ENCODE results near the gene ERC1.

Gene ERC1

DNA sequence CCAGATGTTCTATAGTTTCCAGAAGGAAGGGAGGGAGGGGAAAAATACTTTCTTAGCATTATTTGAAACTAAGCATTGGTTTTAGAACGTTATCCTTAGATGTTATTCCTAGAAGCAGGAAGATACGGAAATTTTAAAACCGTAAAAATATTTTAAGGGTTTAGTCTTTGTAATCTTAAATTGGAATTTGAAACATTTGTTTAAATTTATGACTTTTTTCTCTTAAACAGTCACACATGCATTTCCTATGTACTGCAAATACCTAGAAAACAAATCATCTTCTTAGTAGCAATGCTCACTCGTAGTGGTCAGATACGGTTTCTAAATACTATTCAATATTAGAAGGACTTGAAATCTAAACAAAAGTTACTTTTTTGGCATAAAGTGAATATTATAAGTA, 282.0 kb downstream of the ERC1 start:
- POLR2A ChIA-PET, result interaction anchor here (0.6 kb wide), 1 partner anchor 19 kb away, joined by 3 read pairs; no protein-coding TSS in a partner anchor
- H3K4me3 ChIP-seq (ENCODE audit: low read depth, low read length), result no peak overlapping the region
- H3K9me3 ChIP-seq (ENCODE audit: control insufficient read depth, insufficient read depth, low read depth, low read length), result no peaks in the 10 kb centered on the region
- H3K36me3 ChIP-seq (ENCODE audit: control insufficient read depth in 2 of 2, insufficient read depth in 1 of 2, low read length in 2 of 2), result no peaks in the 10 kb centered on the region
- TF ChIP-seq ZNF404 (tag by site-specific recombination; IDR thresholded peaks at IDR 0.05) (no peak), KLF7 (tag by site-specific recombination; IDR thresholded peaks at IDR 0.05; ENCODE audit: borderline replicate concordance) (no peak), ZNF776 (tag by site-specific recombination; IDR thresholded peaks at IDR 0.05; ENCODE audit: borderline replicate concordance) (no peak), ZBTB17 (tag by site-specific recombination; IDR thresholded peaks at IDR 0.05) (no peak), ZNF274 (IDR thresholded peaks at IDR 0.05; ENCODE audit: low read length) (no peak), ZNF274 (tag by site-specific recombination; IDR thresholded peaks at IDR 0.05; ENCODE audit: borderline replicate concordance) (no peak), ZNF561 (tag by site-specific recombination; IDR thresholded peaks at IDR 0.05; ENCODE audit: borderline replicate concordance) (no peak), ZNF121 (tag by site-specific recombination; IDR thresholded peaks at IDR 0.05) (no peak), ZNF610 (tag by site-specific recombination; IDR thresholded peaks at IDR 0.05; ENCODE audit: borderline replicate concordance) (no peak), ZNF664 (tag by site-specific recombination; IDR thresholded peaks at IDR 0.05) (no peak), ZNF184 (tag by site-specific recombination; IDR thresholded peaks at IDR 0.05) (no peak), ZNF211 (tag by site-specific recombination; IDR thresholded peaks at IDR 0.05; ENCODE audit: low read depth) (no peak), ZNF621 (tag by site-specific recombination; IDR thresholded peaks at IDR 0.05) (no peak), ZNF112 (tag by site-specific recombination; IDR thresholded peaks at IDR 0.05) (no peak), ZNF677 (tag by site-specific recombination; IDR thresholded peaks at IDR 0.05) (no peak), ZNF544 (tag by site-specific recombination; IDR thresholded peaks at IDR 0.05) (no peak), KLF10 (tag by site-specific recombination; IDR thresholded peaks at IDR 0.05) (no peak), ZNF514 (tag by site-specific recombination; IDR thresholded peaks at IDR 0.05) (no peak)
- TF ChIP-seq, protein P1, sequence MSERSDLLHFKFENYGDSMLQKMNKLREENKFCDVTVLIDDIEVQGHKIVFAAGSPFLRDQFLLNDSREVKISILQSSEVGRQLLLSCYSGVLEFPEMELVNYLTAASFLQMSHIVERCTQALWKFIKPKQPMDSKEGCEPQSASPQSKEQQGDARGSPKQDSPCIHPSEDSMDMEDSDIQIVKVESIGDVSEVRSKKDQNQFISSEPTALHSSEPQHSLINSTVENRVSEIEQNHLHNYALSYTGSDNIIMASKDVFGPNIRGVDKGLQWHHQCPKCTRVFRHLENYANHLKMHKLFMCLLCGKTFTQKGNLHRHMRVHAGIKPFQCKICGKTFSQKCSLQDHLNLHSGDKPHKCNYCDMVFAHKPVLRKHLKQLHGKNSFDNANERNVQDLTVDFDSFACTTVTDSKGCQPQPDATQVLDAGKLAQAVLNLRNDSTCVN (tag by site-specific recombination; optimal IDR thresholded peaks at IDR 0.05), result no peak
- TF ChIP-seq, protein P2, sequence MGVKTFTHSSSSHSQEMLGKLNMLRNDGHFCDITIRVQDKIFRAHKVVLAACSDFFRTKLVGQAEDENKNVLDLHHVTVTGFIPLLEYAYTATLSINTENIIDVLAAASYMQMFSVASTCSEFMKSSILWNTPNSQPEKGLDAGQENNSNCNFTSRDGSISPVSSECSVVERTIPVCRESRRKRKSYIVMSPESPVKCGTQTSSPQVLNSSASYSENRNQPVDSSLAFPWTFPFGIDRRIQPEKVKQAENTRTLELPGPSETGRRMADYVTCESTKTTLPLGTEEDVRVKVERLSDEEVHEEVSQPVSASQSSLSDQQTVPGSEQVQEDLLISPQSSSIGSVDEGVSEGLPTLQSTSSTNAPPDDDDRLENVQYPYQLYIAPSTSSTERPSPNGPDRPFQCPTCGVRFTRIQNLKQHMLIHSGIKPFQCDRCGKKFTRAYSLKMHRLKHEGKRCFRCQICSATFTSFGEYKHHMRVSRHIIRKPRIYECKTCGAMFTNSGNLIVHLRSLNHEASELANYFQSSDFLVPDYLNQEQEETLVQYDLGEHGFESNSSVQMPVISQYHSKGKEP (tag by site-specific recombination; IDR thresholded peaks at IDR 0.05), result no peak
- CTCF ChIA-PET, result no interaction called here
- H3K4me1 ChIP-seq (ENCODE audit: control insufficient read depth, insufficient read depth, low read length), result no peaks in the 10 kb centered on the region
- H3K27ac ChIP-seq (ENCODE audit: extremely low read depth, low read depth, low read length), result no peak overlapping the region

- no peaks in the 10 kb centered on the region for H3K9me3 ChIP-seq (ENCODE audit: control insufficient read depth, insufficient read depth, low read depth, low read length)
- TF ChIP-seq ZNF785 (tag by site-specific recombination; IDR thresholded peaks at IDR 0.05), result no peak
- no peak for TF ChIP-seq ZNF514 (tag by site-specific recombination; IDR thresholded peaks at IDR 0.05)
- H3K27ac ChIP-seq (ENCODE audit: extremely low read depth, low read depth, low read length), result no peak overlapping the region
- H3K36me3 ChIP-seq (ENCODE audit: control insufficient read depth in 2 of 2, insufficient read depth in 1 of 2, low read length in 2 of 2), result no peaks in the 10 kb centered on the region
- ChIA-PET POLR2A (no interaction called here), CTCF (interaction anchor here (1.8 kb wide), 1 partner anchor 160 kb away, joined by 6 read pairs; no protein-coding TSS in a partner anchor)
- peaks cover 2% of the 10 kb centered on the region; the same call in 1 of the 2 replicates for H3K4me1 ChIP-seq (ENCODE audit: control insufficient read depth, insufficient read depth, low read length)
- H3K4me3 ChIP-seq (ENCODE audit: low read depth, low read length), result no peak overlapping the region
Observed at GRCh38 chr12:1277905-1278304, 286.9 kb downstream of the ERC1 start.

- H3K4me3 ChIP-seq (ENCODE audit: low read depth, low read length), result no peak overlapping the region
- no peaks in the 10 kb centered on the region for H3K9me3 ChIP-seq (ENCODE audit: control insufficient read depth, insufficient read depth, low read depth, low read length)
- ChIA-PET POLR2A (no interaction called here), CTCF (interaction anchor here (1.8 kb wide), 1 partner anchor 161 kb away, joined by 6 read pairs; no protein-coding TSS in a partner anchor)
- H3K36me3 ChIP-seq (ENCODE audit: control insufficient read depth in 2 of 2, insufficient read depth in 1 of 2, low read length in 2 of 2), result no peaks in the 10 kb centered on the region
- H3K4me1 ChIP-seq (ENCODE audit: control insufficient read depth, insufficient read depth, low read length), result peaks cover 5% of the 10 kb centered on the region; the same call in 1 of the 2 replicates
- no peak overlapping the region for H3K27ac ChIP-seq (ENCODE audit: extremely low read depth, low read depth, low read length)
- no peak for TF ChIP-seq ZNF223 (tag by site-specific recombination; IDR thresholded peaks at IDR 0.05)
- TF ChIP-seq ZBTB20 (tag by site-specific recombination; IDR thresholded peaks at IDR 0.05), result no peak
- TF ChIP-seq ZNF132 (tag by site-specific recombination; IDR thresholded peaks at IDR 0.05; ENCODE audit: borderline replicate concordance), result no peak
- TF ChIP-seq ZNF776 (tag by site-specific recombination; IDR thresholded peaks at IDR 0.05; ENCODE audit: borderline replicate concordance), result no peak
- TF ChIP-seq ZNF654 (tag by site-specific recombination; IDR thresholded peaks at IDR 0.05; ENCODE audit: low read depth), result peak; percentile 11; the same call in 1 of the 2 replicates
- TF ChIP-seq KLF8 (tag by site-specific recombination; IDR thresholded peaks at IDR 0.05), result no peak
- TF ChIP-seq ZNF571 (tag by site-specific recombination; IDR thresholded peaks at IDR 0.05), result no peak
- TF ChIP-seq ZNF585B (tag by site-specific recombination; IDR thresholded peaks at IDR 0.05), result no peak
Observed at GRCh38 chr12:1279050-1279449, 288.0 kb downstream of the ERC1 start.
